Stimulated activated CD4-positive, alpha-beta T cell treated with anti-CD3 and anti-CD28 coated beads, Interleukin-4, amount 100 ng/mL, for 48 hours (primary cell): ENCODE measurements around the gene HOXC13.

Source experiments
- DNase-seq, 2 donors: peaks; one replicate each; pipeline ENCODE4 v3.0.0-alpha.2; 2020; ENCODE audit warnings: low read depth in 2 of 2

The HOXC13 gene

DNA sequence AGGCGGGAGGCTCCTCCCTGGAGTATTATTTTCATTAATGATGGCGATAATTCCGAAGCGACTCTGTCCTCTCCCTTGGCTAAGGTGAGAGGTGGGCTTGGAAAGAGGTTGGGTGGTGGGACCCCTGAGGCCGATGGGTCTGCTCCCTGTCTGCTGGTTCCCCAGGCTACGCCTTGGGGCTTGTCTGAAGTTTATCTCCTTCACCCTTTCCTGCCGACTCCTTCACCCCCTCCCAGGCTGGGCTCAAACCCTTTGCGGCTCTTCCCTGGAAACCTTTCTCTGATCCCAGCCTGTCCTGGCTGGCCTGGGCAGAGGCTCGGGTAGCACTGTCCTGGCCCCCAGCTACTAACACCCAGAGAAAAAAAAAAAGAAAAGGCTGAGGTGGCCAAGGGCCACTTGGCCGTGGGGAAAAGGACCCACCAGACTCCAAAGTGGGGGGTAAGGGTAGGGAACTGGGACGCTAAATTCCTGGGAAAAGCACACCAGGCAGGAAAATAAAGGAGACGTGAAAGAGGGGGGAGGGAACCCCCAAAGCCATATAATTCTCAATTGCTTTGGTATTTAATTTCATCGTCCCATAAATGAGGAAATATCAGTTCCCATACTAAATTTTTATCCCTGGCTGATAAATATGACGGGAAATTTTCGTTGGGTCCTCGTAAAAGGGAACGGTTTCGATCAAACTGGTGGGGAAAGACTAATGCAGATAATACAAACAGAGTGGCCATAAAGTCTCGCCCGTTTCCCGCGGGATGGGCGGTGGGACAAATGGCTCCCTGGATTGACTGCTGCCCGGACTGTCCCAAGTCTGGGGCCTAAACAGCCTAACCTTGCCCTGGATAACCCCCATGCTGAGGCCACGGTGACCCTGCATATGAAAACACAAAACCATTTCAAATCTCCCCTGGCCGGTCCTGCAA lies 44.3 kb downstream of the HOXC13 start:
- no peak for DNase-seq

DNA sequence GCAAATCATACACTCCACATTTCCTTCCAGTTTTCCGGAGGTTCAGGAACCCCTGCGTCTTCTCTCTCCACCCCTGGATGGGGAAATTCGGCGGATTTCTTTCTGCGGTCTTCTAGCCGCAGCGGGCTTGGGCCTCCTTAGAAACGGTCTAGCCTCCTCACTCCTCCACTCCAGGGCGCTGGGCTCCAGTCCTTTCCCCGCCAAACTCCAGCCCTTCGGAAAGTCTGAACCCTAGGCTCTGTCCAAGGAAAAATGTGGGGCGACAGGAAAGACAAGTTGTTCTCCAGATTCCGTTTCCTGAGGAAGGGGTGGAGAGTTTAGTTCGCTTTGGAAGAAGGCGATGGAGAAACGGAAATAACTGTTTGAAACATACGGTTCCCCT lies 44.9 kb downstream of the HOXC13 start:
- no peak for DNase-seq

DNA sequence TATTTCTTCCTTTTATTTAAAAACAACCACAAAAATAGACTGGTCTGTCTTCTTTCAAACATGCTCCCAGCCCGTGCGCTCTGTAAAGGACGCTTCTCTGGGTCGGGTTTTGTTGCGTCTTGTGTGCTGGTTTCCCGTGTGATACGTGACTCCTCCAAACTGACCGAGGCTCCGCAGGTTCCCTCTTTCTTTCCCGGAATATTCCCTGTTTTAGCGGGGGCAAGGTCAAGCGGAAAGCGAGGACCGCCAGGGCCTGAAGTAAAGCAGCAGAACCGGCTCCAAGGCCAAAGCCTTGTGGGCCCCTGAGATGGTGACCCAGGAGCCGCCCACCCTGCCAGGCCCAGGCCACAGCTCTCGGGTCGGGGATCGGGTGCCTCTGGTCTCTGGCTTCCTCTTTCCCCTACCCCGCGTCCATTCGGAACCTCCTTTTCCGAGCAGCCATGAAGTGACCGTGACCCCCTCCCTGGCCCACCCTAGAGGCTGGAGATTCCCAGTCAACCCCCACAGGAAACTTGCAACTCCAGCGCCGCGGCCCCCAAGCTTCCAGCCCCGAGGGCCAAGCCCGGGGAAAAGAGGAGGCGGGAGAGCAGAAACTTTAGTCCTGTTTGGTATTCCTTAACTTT lies 45.4 kb downstream of the HOXC13 start:
- DNase-seq: no peak

DNA sequence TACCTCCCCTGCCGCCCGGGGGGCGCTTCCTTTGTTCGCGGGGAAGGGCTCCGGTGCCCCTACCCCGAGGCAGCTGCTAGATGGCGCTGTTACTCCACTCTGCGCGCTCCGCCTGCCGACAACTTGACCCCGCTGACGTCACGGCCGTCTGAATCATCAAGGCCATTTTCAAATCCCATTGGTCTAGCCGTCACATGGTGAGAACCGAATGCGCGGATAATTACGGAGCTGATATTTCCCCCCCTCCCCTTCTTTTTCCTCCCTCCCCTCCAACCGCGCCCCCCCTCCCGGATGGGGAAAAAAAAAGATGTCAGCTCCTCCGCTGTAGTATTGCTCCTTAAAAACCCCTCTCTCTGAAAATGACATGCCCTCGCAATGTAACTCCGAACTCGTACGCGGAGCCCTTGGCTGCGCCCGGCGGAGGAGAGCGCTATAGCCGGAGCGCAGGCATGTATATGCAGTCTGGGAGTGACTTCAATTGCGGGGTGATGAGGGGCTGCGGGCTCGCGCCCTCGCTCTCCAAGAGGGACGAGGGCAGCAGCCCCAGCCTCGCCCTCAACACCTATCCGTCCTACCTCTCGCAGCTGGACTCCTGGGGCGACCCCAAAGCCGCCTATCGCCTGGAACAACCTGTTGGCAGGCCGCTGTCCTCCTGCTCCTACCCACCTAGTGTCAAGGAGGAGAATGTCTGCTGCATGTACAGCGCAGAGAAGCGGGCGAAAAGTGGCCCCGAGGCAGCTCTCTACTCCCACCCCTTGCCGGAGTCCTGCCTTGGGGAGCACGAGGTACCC lies 46.5 kb downstream of the HOXC13 start, which contains the start of gene HOXC10:
HOXC10 (plus strand) TSS at position 246 of the 791 bp plus-strand sequence; CDS start at position 360, 114 bp downstream.
- peak; percentile 81 to 90 for DNase-seq

DNA sequence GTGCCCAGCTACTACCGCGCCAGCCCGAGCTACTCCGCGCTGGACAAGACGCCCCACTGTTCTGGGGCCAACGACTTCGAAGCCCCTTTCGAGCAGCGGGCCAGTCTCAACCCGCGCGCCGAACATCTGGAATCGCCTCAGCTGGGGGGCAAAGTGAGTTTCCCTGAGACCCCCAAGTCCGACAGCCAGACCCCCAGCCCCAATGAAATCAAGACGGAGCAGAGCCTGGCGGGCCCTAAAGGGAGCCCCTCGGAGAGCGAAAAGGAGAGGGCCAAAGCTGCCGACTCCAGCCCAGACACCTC lies 47.0 kb downstream of the HOXC13 start:
- DNase-seq: no peak

DNA sequence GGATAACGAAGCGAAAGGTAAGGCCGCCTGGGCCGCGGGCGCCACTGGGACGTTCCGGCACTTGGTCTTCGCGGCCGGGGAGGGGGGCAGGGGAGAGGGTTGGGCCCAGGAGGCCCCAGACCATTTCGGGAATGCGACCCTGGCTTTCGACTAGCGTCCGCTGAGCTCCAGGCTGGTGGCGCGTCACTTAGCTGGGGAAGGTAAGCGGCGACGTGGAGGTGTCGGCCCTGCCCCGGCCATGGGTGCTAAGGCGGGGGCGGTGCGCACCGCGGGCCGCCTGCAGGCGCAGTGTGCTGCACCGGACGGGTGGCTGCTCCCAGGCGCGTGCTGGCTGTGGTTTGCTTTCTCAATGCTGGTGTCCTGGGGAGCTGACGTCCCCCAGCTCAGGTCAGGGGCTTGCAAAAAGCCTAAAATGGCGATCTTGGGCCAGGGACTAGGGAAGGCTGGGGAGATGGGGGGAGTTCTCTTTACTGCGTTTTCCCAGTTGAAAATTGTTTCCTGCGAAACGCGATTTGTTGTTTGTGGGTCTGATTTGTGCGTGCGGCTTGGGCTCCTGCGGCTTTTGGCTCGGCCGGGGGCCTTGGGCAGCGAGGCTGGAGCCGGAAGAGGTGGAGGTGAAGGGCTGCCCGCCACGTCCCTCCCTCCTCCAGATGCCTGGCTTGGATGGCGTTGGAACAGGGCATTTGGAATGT lies 47.5 kb downstream of the HOXC13 start:
- DNase-seq: no peak

DNA sequence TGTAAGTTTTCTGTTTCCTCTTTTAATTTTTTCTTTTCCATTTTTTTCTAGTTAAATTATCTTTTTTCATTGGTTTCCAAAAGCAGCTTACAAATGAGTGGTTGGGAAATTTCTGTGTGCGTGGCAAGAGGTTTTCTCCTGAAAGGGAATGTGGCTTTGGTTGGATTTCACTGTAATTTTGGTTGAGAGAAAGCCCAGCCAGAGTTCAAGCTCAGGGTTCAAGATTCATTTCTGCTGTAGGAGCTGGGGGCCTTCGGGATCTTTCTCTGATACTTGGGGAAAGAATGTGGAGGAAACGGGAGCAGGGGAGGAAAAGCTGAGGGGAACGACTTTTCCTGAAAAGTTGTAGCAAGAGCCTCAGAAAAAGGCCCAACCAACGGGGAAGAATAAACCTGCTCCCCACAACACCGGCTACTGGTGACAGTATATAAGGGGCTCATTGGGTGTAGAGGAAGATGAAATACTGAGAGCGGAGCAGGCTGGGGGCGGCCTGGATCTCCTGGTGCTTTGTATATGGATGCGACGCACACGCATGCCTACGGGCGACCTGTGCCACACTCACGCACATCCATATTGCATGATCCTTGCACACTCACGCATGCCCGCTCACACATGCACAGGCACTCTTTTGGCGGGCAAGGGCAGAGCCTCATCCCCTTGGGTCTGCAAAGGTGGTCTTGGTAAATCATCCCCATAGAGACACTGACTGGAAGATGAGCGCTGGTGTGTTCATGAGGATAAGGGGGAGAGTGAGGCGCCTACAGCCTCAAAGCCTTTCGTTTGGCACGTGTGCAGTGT lies 48.3 kb downstream of the HOXC13 start:
- no peak for DNase-seq

DNA sequence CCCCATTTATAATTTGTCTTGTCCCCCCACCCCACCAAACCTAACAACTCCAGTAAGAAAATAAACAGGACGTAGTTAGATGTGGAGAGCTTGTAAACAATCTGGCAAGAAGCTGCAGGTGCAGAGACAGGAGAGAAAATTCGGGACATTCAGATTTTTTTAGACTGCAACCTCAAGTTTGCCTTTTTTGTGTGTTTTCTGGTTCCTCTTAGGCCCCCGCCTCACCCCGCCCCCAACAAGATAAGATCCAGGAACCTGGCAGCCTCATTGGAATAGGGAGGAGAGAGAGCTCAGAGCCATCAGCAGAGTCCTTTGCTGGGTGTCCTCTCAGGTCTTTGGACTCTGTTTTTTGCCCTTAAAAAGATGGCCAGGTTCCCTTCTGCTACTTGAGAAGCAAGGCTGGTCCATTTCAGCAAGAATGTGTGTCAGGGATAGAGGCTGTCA lies 49.2 kb downstream of the HOXC13 start:
- DNase-seq: no peak

DNA sequence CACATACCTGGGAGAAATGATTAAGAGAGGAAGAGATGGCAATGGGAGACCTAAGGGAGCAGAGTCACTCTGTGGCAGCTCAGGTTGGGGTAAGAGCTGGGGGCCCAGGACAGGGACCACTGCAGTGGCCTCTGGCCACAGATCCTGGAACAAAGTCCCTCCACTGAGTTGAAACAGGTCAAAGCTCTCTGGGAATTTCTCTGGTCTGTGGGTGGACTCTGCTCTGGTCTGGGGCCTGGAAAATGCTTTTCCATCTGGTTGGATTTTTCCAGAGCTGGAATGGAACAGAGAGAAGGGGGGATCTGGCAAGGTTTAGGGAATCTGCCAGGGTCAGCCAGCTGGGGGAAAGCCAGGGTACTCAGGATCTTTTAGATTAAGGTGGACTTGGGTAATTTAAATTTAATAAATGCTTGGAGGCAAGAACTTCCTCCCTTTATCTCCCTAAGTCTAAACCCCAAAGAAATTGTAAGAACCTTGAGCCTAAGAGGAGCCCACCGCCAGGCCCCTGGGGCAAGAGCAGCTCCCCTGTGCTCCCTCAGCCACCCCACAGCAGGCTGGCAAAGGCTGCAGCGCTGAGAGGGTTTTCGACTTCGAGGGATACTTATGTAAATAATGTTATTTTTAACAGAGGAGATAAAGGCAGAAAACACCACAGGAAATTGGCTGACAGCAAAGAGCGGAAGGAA lies 50.1 kb downstream of the HOXC13 start:
- no peak for DNase-seq

DNA sequence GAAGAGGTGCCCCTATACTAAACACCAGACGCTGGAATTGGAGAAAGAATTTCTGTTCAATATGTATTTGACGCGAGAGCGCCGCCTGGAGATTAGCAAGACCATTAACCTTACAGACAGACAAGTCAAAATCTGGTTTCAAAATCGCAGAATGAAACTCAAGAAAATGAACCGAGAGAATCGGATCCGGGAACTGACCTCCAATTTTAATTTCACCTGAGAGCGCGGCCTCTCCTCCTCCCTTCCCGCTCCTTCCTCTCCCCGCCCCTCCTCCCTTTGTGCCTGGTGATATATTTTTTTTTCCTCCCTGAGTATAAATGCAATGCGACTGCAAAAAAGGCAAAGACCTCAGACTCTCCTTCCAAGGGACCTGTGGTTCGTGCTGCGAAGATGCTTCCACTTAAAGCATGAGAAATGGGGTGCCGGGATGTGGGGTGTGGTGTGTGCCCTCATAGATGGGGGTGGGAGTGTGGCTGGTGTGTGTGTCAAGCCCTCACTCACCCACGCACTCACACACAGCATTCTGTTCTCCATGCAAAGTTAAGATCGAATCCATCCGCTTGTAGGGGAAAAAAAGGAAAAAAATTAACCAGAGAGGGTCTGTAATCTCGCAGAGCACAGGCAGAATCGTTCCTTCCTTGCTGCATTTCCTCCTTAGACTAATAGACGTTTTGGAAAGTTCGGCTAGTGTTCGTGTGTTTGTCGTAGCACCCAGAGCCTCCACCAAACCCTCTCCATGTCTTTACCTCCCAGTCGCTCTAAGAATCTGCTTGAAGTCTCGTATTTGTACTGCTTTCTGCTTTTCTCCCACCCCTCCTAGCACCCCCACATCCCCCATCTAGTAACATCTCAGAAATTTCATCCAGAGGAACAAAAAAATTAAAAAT lies 50.8 kb downstream of the HOXC13 start:
- no peak for DNase-seq

DNA sequence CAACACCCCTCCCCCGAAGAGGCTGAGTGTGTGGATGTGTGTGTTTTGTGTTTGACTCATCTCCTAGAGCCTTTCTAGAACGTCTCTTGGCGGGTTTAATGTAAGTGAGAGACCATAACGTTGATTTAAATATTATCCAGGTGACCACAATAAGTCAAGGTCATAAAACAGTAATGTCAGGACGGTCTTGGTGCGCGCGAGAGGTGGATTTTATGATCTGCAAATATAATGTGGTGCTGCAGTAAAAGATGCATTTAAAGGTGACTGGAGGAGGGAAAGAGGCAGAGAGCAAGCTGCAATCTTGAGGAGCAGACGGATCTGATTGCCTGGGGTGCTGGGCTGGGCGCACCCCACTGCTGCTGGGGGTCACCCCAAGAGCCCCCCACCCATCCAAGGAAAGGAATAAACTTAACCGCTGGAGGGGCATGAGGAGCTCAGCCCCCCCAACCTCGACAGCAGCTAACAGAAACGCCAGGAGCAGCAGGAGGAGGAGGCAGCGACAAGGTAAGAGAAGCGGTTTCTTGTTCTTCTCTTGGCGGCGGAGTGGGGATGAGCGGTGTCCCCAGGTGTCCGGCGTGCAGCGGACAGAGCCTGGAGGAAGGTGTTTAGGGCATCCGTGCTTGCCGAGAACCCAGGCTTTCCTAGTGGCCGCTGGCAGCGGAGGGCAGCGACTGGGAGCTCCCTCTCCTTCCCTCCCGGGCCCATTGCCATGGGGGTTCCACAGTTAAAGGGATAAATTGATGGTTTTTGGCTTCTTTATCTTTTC lies 51.9 kb downstream of the HOXC13 start:
- no peak for DNase-seq

DNA sequence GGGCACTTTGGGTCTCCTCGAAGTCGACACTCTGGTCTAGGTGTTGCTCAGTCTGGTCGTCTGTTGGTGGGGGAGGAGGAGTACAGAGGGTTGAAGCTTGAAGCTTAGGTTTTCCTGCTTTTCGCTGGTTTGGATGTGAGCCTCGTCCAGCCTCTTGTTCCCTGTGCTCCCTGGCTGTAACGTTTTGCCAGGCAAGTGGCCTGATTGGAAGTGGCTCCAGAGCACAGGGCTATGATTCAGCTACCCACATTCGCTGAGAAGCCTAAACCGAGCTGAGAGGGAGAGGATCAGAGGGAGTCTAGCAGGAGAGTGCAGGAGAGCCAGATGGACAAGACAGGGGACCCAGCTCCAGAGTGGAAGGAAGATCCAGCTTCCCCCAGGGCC lies 52.4 kb downstream of the HOXC13 start:
- DNase-seq: no peak

DNA sequence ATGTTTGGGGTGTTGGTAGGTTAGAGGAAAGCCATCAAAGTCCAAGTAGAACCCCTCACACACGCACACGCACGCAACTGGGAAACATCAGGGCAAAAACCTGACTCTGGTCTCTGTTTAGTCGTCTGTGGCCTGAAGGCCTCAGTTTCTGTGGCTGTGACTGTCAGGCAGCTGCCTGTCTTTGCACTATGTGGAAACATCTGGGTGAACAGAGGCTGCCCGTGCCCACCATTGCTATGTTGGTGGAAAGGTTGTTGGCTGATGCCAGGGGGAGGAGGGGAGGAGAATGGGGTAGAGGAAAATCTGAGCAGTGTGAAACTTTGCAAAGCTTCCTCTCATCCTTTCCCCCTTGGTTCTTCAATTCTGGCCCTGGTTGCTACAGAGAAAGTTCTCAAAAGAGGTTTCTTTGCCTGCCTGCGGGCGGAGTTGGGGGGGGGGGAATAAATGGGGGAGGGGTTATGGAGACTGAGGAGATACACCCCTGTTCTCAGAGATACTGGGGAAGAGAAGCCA lies 53.8 kb downstream of the HOXC13 start:
- DNase-seq: no peak

DNA sequence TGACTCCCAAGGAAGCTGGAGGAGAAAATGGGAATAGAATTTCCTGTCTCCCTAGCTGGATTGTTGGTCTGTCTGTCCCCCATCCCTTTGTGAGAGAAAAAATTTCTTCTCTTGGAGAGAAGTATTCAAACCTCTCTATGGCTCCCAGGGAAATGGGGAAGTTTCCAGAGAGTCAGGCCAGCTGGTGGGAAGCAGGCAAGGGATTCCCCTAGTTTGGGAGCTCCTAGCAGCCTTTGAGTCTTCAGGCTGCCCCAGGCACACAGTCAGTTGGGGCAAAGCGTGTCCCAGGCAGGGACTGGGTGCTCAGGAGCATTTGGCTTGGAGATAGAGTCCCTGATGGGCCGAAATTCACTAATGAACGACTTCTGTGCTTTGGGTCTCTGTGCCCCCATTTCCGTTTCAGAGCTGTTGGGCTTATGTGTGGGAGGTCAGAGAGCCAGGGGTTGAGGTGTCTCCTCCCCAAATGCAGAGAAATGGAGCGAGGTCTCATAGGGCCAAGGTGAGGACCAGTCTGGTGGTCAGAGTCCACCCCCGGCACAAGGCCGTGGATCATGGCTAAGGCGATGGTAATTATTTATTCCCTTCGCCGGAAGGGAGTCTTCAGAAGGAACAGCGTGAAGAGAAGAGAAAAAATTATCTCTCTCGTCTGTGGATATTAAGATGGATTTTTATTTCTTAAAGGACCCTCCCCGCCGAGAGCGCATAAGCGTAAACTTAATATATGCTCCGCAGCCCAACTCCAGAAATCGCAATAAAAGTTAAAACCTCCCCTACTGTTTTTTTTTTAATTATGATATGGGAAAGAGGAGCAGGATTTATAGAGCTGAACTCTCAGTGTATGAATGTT lies 54.8 kb downstream of the HOXC13 start:
- no peak for DNase-seq

DNA sequence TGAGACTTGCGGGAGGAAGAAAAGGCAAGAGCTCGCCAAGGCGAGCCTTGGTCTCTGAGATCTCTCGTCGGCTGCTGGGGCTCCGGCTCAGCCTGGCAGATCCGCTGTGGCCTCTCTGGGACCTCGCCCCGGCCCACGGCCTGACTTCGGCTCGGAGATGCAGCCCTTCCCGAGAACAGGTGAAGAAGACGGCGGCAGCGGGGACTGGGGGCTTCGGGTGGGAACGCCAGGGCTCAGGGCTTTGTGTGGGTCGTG lies 55.3 kb downstream of the HOXC13 start:
- no peak for DNase-seq

DNA sequence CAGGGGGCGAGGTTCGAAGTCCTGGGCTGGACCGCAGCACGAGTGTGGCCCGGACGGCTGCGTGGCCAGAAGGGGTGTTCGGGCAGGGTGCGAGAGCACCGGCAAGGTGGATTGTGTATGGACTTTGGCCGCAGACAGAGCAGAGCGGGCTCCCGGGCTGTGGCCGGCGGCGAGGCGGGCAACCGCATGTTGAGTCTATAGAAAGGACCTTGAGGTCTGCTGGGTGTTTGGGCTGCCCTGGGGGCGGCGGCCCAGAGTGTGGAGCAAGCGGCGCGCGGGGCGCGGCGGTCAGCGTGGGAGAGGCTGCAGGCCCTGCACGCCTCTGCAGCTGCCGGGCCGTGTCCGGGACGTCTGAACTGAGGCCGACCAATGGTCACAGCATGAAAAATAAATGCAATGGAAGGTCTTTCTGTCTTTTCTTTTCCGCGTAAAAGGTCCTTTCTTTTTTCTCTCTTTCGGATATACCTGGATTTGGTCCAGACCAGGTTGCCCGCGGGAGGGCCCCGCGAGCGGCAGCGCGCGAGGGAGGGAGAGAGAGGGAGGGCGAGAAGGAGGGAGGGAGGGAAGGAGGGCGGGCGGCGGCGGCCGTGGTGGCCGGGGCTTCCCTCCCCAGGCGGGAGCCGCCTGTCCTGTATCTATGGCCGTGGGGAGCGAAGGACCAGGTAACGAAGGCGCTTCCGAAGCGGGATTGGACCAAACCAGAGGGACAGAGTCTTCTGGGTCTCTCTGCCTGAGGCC lies 55.8 kb downstream of the HOXC13 start:
- no peak for DNase-seq

DNA sequence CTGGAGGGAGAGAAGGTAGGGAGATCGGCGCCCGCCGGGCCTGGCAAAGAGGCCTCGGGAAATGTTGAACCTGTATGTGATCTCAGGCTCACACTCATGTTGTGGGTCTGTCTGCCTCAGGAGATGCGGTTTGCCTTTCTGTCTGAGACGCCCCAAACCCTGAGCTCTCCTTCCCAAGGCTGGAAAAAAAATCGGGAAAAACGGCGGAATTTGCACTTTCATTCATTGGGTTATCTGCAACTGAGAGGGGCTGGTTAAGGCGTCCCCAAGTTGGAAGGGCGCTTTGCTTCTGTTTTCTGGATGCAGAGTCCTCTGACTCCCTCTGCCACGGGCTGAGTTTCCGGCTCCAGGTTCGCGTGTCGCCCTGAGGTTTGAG lies 56.4 kb downstream of the HOXC13 start:
- DNase-seq: no peak
